Central memory CD8-positive, alpha-beta T cell (primary cell): Measurements from ENCODE around the gene ZKSCAN1.
"Not testable (repeated sequence)": the region's sequence is repeated elsewhere in the genome, so short reads cannot be mapped to it uniquely, and the experiment has no call there.

Experiments used
- ATAC-seq: fragments of 150-1000 bp; cut with Tn5 transposase; replicated peaks from 2 replicates; pipeline ENCODE4 v1.10.0; 2022; ENCODE audit warnings: mild to moderate bottlenecking, moderate FRiP score, moderate number of reproducible peaks; ENCODE audit not compliant: poor library complexity, severe bottlenecking; ENCODE audit errors: extremely low read depth
- DNase-seq, 2 donors: peaks; one replicate each; pipeline ENCODE4 v3.0.0; 2021; ENCODE audit warnings: low spot score in 2 of 2
- H3K27ac Mint-ChIP-seq: one replicate; pipeline ENCODE4 v1.8.0; 2022; ENCODE audit warnings: low read depth, mild to moderate bottlenecking, moderate library complexity, mixed read lengths
- H3K27me3 Mint-ChIP-seq: one replicate; pipeline ENCODE4 v1.8.0; 2022; ENCODE audit warnings: mixed read lengths
- H3K36me3 Mint-ChIP-seq: one replicate; pipeline ENCODE4 v1.8.0; 2022; ENCODE audit warnings: mild to moderate bottlenecking, moderate library complexity, mixed read lengths; ENCODE audit not compliant: insufficient read depth
- H3K4me1 Mint-ChIP-seq: one replicate; pipeline ENCODE4 v1.8.0; 2022; ENCODE audit warnings: mixed read lengths
- H3K4me3 Mint-ChIP-seq: one replicate; pipeline ENCODE4 v1.8.0; 2022; ENCODE audit warnings: mild to moderate bottlenecking, moderate library complexity, mixed read lengths
- H3K9me3 Mint-ChIP-seq: one replicate; pipeline ENCODE4 v1.8.0; 2022; ENCODE audit warnings: mixed read lengths

The ZKSCAN1 gene

DNA sequence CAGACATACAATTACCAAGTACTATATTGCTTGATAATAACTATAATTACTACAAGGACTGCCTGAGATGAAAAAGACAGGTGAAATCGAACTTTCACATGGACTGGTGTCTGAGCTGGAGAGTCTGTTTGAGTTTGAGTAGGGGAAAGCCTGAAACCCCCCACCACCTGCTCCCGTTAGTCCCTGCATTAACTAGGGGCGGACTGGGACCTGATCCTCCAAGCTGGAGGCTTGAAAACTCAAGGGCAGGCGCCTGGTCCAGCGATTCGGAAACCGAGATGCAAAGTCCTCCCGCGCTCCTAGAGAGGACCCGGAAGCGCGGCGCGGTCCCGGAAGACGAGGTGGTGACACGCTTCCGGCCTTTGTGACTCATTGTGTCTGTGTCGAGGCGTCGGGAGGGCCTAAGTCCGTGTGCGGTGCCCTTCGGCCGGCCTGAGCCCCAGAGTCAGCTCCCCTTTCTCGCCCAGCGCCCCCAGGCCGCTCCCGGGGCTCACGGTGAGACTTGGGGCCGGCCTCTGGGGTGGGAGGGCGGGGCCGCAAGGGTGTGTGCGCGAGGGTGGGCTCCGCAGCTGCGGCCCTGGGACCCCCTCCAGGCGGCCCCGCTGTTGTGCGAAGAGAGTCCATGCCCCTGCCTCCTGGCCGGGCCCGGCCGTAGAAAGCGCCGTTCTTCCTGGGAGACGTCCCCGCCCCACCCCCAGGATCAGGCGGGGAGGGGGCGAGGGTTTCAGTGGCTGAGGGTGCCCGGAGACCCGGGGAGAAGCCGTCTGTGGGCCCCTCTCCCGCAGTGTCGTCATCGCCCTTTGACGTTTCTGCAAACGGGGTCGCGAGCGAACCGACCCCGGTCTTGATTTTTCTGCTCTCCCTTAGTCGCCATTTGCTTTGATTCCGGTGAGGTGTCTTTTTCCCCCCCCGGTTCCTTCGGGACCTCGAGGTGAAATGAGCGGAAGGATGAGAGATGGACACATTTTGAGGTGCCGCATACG lies at the start of gene ZKSCAN1:
Gene ZKSCAN1 (plus strand): TSS at position 365 of the 983 bp plus-strand sequence. CDS start 7,911 bp downstream, outside the sequence.
- peaks cover 9% of the 10 kb centered on the region for H3K27me3 Mint-ChIP-seq
- H3K4me1 Mint-ChIP-seq: peaks cover 30% of the 10 kb centered on the region
- peaks cover 16% of the 10 kb centered on the region for H3K36me3 Mint-ChIP-seq
- DNase-seq (peak; percentile 70 to 71), ATAC-seq (peak; percentile 99)
- H3K4me3 Mint-ChIP-seq: peak within 1 kb of the TSS; percentile 84
- H3K9me3 Mint-ChIP-seq: no peaks in the 10 kb centered on the region
- peak within 1 kb of the TSS; percentile 91 for H3K27ac Mint-ChIP-seq

- no peak for ATAC-seq
- no peak overlapping the region for H3K27ac Mint-ChIP-seq
- peaks cover 81% of the 10 kb centered on the region for H3K27me3 Mint-ChIP-seq
- H3K4me3 Mint-ChIP-seq: no peak overlapping the region
- peaks cover 2% of the 10 kb centered on the region for H3K36me3 Mint-ChIP-seq
- no peak for DNase-seq
- no peaks in the 10 kb centered on the region for H3K9me3 Mint-ChIP-seq
- H3K4me1 Mint-ChIP-seq: no peaks in the 10 kb centered on the region
Measured at GRCh38 chr7:99969298-99969697, 46.1 kb upstream of the ZKSCAN1 start.

GRCh38 chr7:99969813-99970212 lies 45.6 kb upstream of the ZKSCAN1 start:
- not testable (repeated sequence) for H3K4me1 Mint-ChIP-seq, DNase-seq, H3K4me3 Mint-ChIP-seq, H3K9me3 Mint-ChIP-seq, H3K36me3 Mint-ChIP-seq, H3K27ac Mint-ChIP-seq, ATAC-seq
- peaks cover 77% of the 10 kb centered on the region for H3K27me3 Mint-ChIP-seq

DNA sequence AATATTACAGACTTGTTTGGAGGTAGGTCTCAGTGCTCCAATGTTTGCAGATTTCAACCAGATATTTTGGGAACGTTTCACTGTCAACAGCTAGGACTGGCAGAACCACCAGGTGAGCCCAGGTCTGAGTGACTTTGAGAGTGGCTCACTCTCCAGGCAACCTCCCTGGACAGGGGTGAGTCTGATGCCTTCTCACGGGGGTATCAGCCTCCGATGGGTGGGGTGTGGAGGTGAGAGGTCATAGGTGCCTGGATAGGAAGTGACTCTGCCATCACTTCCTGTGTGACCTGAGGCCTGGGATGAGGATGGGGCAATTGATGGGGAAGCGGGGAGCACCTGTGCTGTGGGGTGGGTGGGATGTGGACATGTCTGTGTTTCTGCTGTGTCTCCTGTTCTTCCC lies 44.2 kb upstream of the ZKSCAN1 start:
- ATAC-seq (no peak), DNase-seq (no peak)
- Mint-ChIP-seq H3K4me3 (no peak overlapping the region), H3K4me1 (no peaks in the 10 kb centered on the region), H3K9me3 (no peaks in the 10 kb centered on the region), H3K27me3 (peaks cover 77% of the 10 kb centered on the region), H3K36me3 (peaks cover 2% of the 10 kb centered on the region), H3K27ac (no peak overlapping the region)

DNA sequence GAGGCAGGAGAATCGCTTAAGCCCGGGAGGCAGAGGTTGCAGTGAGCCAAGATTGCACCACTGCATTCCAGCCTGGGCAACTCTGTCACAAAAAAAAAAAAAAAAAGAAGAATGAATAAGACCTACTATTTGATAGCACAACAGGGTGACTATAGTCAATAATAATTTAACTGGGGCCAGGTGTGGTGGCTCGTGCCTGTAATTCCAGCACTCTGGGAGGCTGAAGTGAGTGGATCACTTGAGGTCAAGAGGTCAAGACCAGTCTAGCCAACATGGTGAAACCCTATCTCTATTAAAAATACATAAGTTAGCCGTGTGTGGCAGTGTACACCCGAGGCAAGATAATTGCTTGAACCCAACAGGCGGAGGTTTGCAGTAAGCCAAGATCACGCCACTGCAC lies 41.6 kb upstream of the ZKSCAN1 start:
- not testable (repeated sequence) for DNase-seq, H3K36me3 Mint-ChIP-seq, H3K27ac Mint-ChIP-seq, H3K4me1 Mint-ChIP-seq, H3K4me3 Mint-ChIP-seq, H3K9me3 Mint-ChIP-seq, ATAC-seq
- H3K27me3 Mint-ChIP-seq: peaks cover 66% of the 10 kb centered on the region

DNA sequence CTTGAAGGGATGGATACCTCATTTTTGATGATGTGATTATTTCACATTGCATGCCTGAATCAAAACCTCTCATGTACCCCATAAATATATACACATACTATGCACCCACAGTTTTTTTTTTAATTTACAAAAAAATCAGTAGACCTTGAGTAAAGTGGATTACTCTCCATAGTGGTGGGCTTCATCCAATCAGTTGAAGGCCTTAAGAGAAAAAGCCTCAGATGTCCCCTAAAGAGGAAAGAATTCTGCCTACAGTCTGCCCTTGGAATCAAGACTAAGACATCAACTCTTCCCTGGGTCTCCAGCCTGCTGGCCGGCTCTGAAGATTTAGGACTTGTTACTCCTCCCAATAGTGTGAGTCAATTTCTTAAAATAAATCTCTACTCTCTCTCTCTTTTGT lies 40.7 kb upstream of the ZKSCAN1 start:
- ATAC-seq (no peak), DNase-seq (no peak)
- H3K27me3 Mint-ChIP-seq: peaks cover 75% of the 10 kb centered on the region
- H3K27ac Mint-ChIP-seq: no peak overlapping the region
- no peak overlapping the region for H3K4me3 Mint-ChIP-seq
- peaks cover 4% of the 10 kb centered on the region for H3K36me3 Mint-ChIP-seq
- no peaks in the 10 kb centered on the region for H3K9me3 Mint-ChIP-seq
- H3K4me1 Mint-ChIP-seq: no peaks in the 10 kb centered on the region

GRCh38 chr7:99975782-99976521 lies 39.4 kb upstream of the ZKSCAN1 start, which contains the start of gene AZGP1:
Gene AZGP1, minus strand, starts transcription at chr7:99976031. Its CDS starts 11 bp downstream, at chr7:99976020.
- Mint-ChIP-seq H3K9me3 (no peaks in the 10 kb centered on the region), H3K27ac (peak within 1 kb of the TSS; percentile 24), H3K27me3 (peaks cover 70% of the 10 kb centered on the region), H3K4me3 (no peak within 1 kb of the TSS), H3K36me3 (peaks cover 6% of the 10 kb centered on the region), H3K4me1 (no peaks in the 10 kb centered on the region)
- ATAC-seq: no peak
- no peak for DNase-seq

GRCh38 chr7:99976626-99977025 lies 38.8 kb upstream of the ZKSCAN1 start:
- no peaks in the 10 kb centered on the region for H3K9me3 Mint-ChIP-seq
- peaks cover 6% of the 10 kb centered on the region for H3K36me3 Mint-ChIP-seq
- no peak overlapping the region for H3K4me3 Mint-ChIP-seq
- peaks cover 66% of the 10 kb centered on the region for H3K27me3 Mint-ChIP-seq
- H3K4me1 Mint-ChIP-seq: no peaks in the 10 kb centered on the region
- DNase-seq (no peak), ATAC-seq (no peak)
- H3K27ac Mint-ChIP-seq: no peak overlapping the region

GRCh38 chr7:99979814-99980225 lies 35.6 kb upstream of the ZKSCAN1 start:
- not testable (repeated sequence) for H3K9me3 Mint-ChIP-seq, H3K27ac Mint-ChIP-seq, H3K4me3 Mint-ChIP-seq, ATAC-seq, H3K36me3 Mint-ChIP-seq, H3K4me1 Mint-ChIP-seq
- peaks cover 51% of the 10 kb centered on the region for H3K27me3 Mint-ChIP-seq
- peak; percentile 43 to 64 for DNase-seq

DNA sequence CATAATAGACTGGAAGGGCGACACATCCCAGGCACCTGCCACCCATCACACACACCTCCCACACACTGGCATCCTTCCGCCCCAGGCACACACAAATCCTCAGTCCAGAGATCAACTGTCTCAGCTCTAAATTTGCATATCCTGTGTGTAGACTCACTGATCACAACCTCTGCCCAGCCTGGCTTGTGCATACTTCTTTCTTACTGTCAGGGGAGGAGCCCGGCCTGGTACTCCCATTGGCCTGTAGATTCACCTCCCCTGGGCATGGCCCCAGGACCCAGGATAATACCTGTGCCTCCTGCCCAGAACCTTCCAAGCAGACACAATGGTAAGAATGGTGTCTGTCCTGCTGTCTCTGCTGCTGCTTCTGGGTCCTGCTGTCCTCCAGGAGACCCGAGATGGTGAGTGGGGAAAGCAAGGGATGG lies 34.9 kb upstream of the ZKSCAN1 start:
- peaks cover 51% of the 10 kb centered on the region for H3K27me3 Mint-ChIP-seq
- ATAC-seq, H3K9me3 Mint-ChIP-seq, DNase-seq, H3K4me1 Mint-ChIP-seq, H3K36me3 Mint-ChIP-seq, H3K27ac Mint-ChIP-seq, H3K4me3 Mint-ChIP-seq: not testable (repeated sequence)

- not testable (repeated sequence) for ATAC-seq, H3K4me3 Mint-ChIP-seq
Measured at GRCh38 chr7:99981066-99981465, 34.3 kb upstream of the ZKSCAN1 start.

GRCh38 chr7:99984593-99984992 lies 30.8 kb upstream of the ZKSCAN1 start:
- H3K36me3 Mint-ChIP-seq: peaks cover 3% of the 10 kb centered on the region
- no peak for ATAC-seq
- H3K4me3 Mint-ChIP-seq: no peak overlapping the region
- H3K27me3 Mint-ChIP-seq: peaks cover 37% of the 10 kb centered on the region
- H3K27ac Mint-ChIP-seq: no peak overlapping the region
- DNase-seq: no peak
- H3K4me1 Mint-ChIP-seq: no peaks in the 10 kb centered on the region
- no peaks in the 10 kb centered on the region for H3K9me3 Mint-ChIP-seq

More at GRCh38 chr7:99981066-99981465, 34.3 kb upstream of the ZKSCAN1 start:
- not testable (repeated sequence) for H3K4me1 Mint-ChIP-seq, H3K9me3 Mint-ChIP-seq, H3K36me3 Mint-ChIP-seq, H3K27ac Mint-ChIP-seq, DNase-seq
- H3K27me3 Mint-ChIP-seq: peaks cover 51% of the 10 kb centered on the region
